ENCODE results near the gene NAA10. TPM values are rescaled to one million over a fixed set of nuclear protein-coding genes. Genes with fewer than 3 reads are reported as not detected.

Gene NAA10
- total RNA-seq, 4 donors from 2014 or later: 48.0 to 152 (median 73.8) TPM

- Histone ChIP-seq H3K36me3 (peaks cover 0 to 77% (median 4%) of the 10 kb centered on the region in 3 donors), H3K27me3 (no peaks in the 10 kb centered on the region), H3K9me3 (no peaks in the 10 kb centered on the region), H3K4me1 (peaks cover 0 to 18% (median 4%) of the 10 kb centered on the region in 4 donors), H3K4me3 (no peak overlapping the region), H3K27ac (peak overlapping the region in 1 of 4 donors; percentile 96)
- peak in 1 of 2 donors; percentile 31 for TF ChIP-seq EP300 (IDR thresholded peaks at IDR 0.05)
- TF ChIP-seq CTCF (IDR thresholded peaks at IDR 0.05): no peak
- no peak for DNase-seq (ENCODE audit: low spot score in 2 of 2)
- 88 to 89% methylated on average over 8 of the region's 11 CpGs for WGBS, 2 donors
Measured at GRCh38 chrX:153961292-153961691, 26.5 kb upstream of the NAA10 start.

- Histone ChIP-seq H3K9me3 (no peaks in the 10 kb centered on the region), H3K4me1 (peaks cover 0 to 13% (median under 1%) of the 10 kb centered on the region in 4 donors), H3K4me3 (no peak overlapping the region), H3K27ac (peak overlapping the region in 1 of 4 donors; percentile 96), H3K36me3 (peaks cover 0 to 82% (median 4%) of the 10 kb centered on the region in 3 donors), H3K27me3 (no peaks in the 10 kb centered on the region)
- TF ChIP-seq POLR2A (IDR thresholded peaks at IDR 0.05): no peak
- TF ChIP-seq CTCF (IDR thresholded peaks at IDR 0.05): no peak
- no peak for TF ChIP-seq EP300 (IDR thresholded peaks at IDR 0.05)
- 91 to 92% methylated on average over 8 to 22 of the region's 22 CpGs for WGBS, 2 donors
- no peak for DNase-seq (ENCODE audit: low spot score in 2 of 2)
Measured at GRCh38 chrX:153960786-153961185, 25.9 kb upstream of the NAA10 start.

- no peak for DNase-seq (ENCODE audit: low spot score in 2 of 2)
- peaks cover 0 to 90% (median 4%) of the 10 kb centered on the region in 3 donors for H3K36me3 ChIP-seq
- WGBS, 2 donors: 93 to 98% methylated on average over 14 to 16 of the region's 16 CpGs
Measured at GRCh38 chrX:153960077-153960476, 25.2 kb upstream of the NAA10 start.

GRCh38 chrX:153959649-153960048, 24.8 kb upstream of the NAA10 start:
- Histone ChIP-seq H3K4me3 (no peak overlapping the region), H3K27ac (no peak overlapping the region), H3K27me3 (no peaks in the 10 kb centered on the region), H3K9me3 (no peaks in the 10 kb centered on the region), H3K4me1 (peaks cover 0 to 2% (median 0%) of the 10 kb centered on the region in 4 donors), H3K36me3 (peaks cover 0 to 94% (median 4%) of the 10 kb centered on the region in 3 donors)
- 81 to 90% methylated on average over 6 to 15 of the region's 15 CpGs for WGBS, 2 donors
- TF ChIP-seq EP300 (IDR thresholded peaks at IDR 0.05) (no peak), CTCF (IDR thresholded peaks at IDR 0.05) (no peak), POLR2A (IDR thresholded peaks at IDR 0.05) (no peak)
- no peak for DNase-seq (ENCODE audit: low spot score in 2 of 2)

More at GRCh38 chrX:153960077-153960476, 25.2 kb upstream of the NAA10 start:
- Histone ChIP-seq H3K27me3 (no peaks in the 10 kb centered on the region), H3K27ac (peak overlapping the region in 1 of 4 donors; percentile 11), H3K9me3 (no peaks in the 10 kb centered on the region), H3K4me3 (no peak overlapping the region), H3K4me1 (peaks cover 0 to 6% (median 0%) of the 10 kb centered on the region in 4 donors)
- no peak for TF ChIP-seq POLR2A (IDR thresholded peaks at IDR 0.05)
- no peak for TF ChIP-seq EP300 (IDR thresholded peaks at IDR 0.05)
- no peak for TF ChIP-seq CTCF (IDR thresholded peaks at IDR 0.05)

- Histone ChIP-seq H3K9me3 (no peaks in the 10 kb centered on the region), H3K4me3 (no peak overlapping the region), H3K36me3 (peaks cover 0 to 97% (median 4%) of the 10 kb centered on the region in 3 donors), H3K4me1 (peaks cover 0 to 2% (median 0%) of the 10 kb centered on the region in 4 donors), H3K27ac (no peak overlapping the region), H3K27me3 (no peaks in the 10 kb centered on the region)
- TF ChIP-seq POLR2A (IDR thresholded peaks at IDR 0.05): no peak
- TF ChIP-seq EP300 (IDR thresholded peaks at IDR 0.05): no peak
- no peak for TF ChIP-seq CTCF (IDR thresholded peaks at IDR 0.05)
- DNase-seq (ENCODE audit: low spot score in 2 of 2): no peak
- WGBS, 2 donors: 80 to 93% methylated on average over 1 to 14 of the region's 14 CpGs
Measured at GRCh38 chrX:153958605-153959004, 23.8 kb upstream of the NAA10 start.

All from tibial nerve (tissue), 4 donors.